Chondrocyte (in vitro differentiated cells): ENCODE data around the gene SLC36A3. TPM values are rescaled to one million over a fixed set of nuclear protein-coding genes. Genes with fewer than 3 reads are reported as not detected.

ENCODE experiments used
- DNase-seq: peaks from one replicate; pipeline ENCODE4 v3.0.0; 2021; ENCODE audit warnings: mixed read lengths, low spot score
- H3K27ac Mint-ChIP-seq: one replicate; pipeline ENCODE4 v1.8.0; 2021; ENCODE audit warnings: mild to moderate bottlenecking, moderate library complexity, mixed read lengths; ENCODE audit not compliant: unreplicated experiment
- H3K27me3 Mint-ChIP-seq: 2 replicates; pipeline ENCODE4 v1.8.0; 2021; ENCODE audit warnings: low read depth, mixed read lengths
- H3K36me3 Mint-ChIP-seq: 2 replicates; pipeline ENCODE4 v1.8.0; 2021; ENCODE audit warnings: low read depth, mixed read lengths
- H3K4me1 Mint-ChIP-seq: 2 replicates; pipeline ENCODE4 v1.8.0; 2021; ENCODE audit warnings: low read depth, mild to moderate bottlenecking, mixed read lengths
- H3K4me3 Mint-ChIP-seq: one replicate; pipeline ENCODE4 v1.8.0; 2021; ENCODE audit warnings: mild to moderate bottlenecking, moderate library complexity, mixed read lengths; ENCODE audit not compliant: unreplicated experiment
- H3K9me3 Mint-ChIP-seq: 2 replicates; pipeline ENCODE4 v1.8.0; 2021; ENCODE audit warnings: low read depth, mixed read lengths
- total RNA-seq: library from RNA; stranded (reverse); gene quantifications from 3 replicates; pipeline ENCODE4 v1.2.1, GENCODE V29; 2021
- TF ChIP-seq, protein P1 (sequence below): fragments of 200-600 bp; sonication (generic); IDR thresholded peaks from 2 replicates; pipeline ENCODE4 v1.5.0; 2021; ENCODE audit warnings: antibody characterized with exemption, mild to moderate bottlenecking, moderate library complexity

Gene SLC36A3
- total RNA-seq, 1 donor from 2014 or later, result not detected

DNA sequence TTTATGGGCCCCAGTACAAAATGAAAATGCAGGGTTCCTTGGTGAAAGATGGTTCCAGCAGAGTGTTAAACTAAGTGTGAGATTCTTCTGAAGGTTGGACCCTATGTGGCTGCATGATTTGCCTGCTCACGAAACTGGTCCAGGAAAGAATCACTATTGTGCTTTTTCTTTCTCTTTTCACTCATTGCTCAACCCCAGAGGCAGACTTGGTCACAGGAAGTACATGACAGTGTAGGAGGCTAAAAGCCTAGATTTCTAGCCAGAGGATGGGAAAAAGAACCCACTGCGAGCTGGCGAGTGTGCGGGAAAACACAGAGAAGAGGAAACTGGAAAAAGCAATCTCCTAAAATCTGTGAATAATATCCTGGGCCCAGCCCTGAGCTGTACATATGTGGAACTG is 25.2 kb upstream of the SLC36A3 start:
- Mint-ChIP-seq H3K4me3 (no peak overlapping the region), H3K4me1 (no peaks in the 10 kb centered on the region), H3K36me3 (no peaks in the 10 kb centered on the region), H3K27ac (no peak overlapping the region), H3K9me3 (no peaks in the 10 kb centered on the region), H3K27me3 (peaks cover 20% of the 10 kb centered on the region)
- TF ChIP-seq, protein P1, sequence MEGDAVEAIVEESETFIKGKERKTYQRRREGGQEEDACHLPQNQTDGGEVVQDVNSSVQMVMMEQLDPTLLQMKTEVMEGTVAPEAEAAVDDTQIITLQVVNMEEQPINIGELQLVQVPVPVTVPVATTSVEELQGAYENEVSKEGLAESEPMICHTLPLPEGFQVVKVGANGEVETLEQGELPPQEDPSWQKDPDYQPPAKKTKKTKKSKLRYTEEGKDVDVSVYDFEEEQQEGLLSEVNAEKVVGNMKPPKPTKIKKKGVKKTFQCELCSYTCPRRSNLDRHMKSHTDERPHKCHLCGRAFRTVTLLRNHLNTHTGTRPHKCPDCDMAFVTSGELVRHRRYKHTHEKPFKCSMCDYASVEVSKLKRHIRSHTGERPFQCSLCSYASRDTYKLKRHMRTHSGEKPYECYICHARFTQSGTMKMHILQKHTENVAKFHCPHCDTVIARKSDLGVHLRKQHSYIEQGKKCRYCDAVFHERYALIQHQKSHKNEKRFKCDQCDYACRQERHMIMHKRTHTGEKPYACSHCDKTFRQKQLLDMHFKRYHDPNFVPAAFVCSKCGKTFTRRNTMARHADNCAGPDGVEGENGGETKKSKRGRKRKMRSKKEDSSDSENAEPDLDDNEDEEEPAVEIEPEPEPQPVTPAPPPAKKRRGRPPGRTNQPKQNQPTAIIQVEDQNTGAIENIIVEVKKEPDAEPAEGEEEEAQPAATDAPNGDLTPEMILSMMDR, result no peak
- DNase-seq, result no peak

DNA sequence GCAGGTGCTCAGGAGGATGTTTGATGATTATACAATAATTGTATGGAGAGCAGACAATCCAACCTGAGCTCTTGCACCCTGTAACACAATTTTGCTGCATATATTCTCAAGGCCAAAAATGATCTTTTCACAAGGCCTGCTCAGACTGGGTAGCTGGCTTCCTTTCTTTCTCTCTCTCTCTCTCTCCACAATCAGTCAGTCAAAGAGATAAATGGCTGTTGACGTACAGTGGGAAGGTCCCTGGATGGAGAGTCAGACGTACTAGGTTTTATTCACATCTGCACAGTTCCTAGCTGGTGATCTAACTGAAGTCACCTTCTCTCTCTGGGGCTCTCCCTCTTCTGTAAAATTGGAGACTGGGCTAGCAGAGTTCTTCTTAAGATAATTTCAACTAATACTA is 24.0 kb upstream of the SLC36A3 start:
- Mint-ChIP-seq H3K4me3 (no peak overlapping the region), H3K27me3 (peaks cover 19% of the 10 kb centered on the region), H3K36me3 (no peaks in the 10 kb centered on the region), H3K27ac (no peak overlapping the region), H3K4me1 (no peaks in the 10 kb centered on the region), H3K9me3 (no peaks in the 10 kb centered on the region)
- TF ChIP-seq, protein P1, result no peak
- no peak for DNase-seq

DNA sequence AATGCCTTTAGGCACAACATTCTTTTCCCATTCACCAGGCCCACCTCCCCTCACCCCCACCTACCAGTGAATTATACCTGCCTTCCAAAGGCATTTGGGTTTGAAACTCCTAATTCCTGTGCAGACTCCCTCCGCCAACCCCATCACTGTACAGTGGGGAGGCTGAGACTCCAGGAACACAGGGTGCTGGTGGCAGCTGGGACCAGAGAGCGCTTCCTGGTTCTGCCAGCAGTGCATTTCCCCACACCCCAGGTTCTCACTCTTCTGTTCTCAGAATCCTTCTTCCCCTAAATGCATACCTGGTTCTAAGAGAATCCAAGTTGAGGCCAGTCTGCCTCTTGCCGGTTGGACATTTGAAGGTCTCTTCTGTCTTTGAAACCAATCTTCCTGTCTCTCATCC is 22.7 kb upstream of the SLC36A3 start:
- no peaks in the 10 kb centered on the region for H3K9me3 Mint-ChIP-seq
- peaks cover 25% of the 10 kb centered on the region for H3K27me3 Mint-ChIP-seq
- TF ChIP-seq, protein P1, result no peak
- H3K27ac Mint-ChIP-seq, result no peak overlapping the region
- H3K4me3 Mint-ChIP-seq, result no peak overlapping the region
- no peaks in the 10 kb centered on the region for H3K4me1 Mint-ChIP-seq
- no peaks in the 10 kb centered on the region for H3K36me3 Mint-ChIP-seq
- DNase-seq, result no peak

DNA sequence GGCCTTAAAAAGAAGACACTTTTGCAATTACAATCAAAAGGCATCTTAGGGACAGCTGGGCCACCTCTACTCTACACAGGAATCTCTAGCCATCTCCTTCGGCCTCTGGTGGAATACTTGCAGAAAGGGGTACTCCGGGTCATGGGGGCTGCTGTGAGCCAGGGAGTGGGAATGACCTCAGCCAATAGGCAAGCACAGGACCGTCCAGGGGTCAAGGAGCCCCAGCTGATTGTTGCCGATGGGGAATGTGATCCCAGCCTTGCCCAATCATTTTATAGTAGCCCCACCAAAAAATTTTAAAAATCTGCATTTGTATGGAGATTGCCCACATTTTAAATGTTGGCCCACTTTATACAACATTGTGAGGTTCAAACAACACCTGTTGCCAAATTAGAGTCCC is 16.9 kb upstream of the SLC36A3 start:
- H3K27me3 Mint-ChIP-seq, result peaks cover 12% of the 10 kb centered on the region
- TF ChIP-seq, protein P1, result no peak
- no peaks in the 10 kb centered on the region for H3K36me3 Mint-ChIP-seq
- H3K9me3 Mint-ChIP-seq, result no peaks in the 10 kb centered on the region
- no peak overlapping the region for H3K4me3 Mint-ChIP-seq
- no peak overlapping the region for H3K27ac Mint-ChIP-seq
- no peak for DNase-seq
- H3K4me1 Mint-ChIP-seq, result no peaks in the 10 kb centered on the region

DNA sequence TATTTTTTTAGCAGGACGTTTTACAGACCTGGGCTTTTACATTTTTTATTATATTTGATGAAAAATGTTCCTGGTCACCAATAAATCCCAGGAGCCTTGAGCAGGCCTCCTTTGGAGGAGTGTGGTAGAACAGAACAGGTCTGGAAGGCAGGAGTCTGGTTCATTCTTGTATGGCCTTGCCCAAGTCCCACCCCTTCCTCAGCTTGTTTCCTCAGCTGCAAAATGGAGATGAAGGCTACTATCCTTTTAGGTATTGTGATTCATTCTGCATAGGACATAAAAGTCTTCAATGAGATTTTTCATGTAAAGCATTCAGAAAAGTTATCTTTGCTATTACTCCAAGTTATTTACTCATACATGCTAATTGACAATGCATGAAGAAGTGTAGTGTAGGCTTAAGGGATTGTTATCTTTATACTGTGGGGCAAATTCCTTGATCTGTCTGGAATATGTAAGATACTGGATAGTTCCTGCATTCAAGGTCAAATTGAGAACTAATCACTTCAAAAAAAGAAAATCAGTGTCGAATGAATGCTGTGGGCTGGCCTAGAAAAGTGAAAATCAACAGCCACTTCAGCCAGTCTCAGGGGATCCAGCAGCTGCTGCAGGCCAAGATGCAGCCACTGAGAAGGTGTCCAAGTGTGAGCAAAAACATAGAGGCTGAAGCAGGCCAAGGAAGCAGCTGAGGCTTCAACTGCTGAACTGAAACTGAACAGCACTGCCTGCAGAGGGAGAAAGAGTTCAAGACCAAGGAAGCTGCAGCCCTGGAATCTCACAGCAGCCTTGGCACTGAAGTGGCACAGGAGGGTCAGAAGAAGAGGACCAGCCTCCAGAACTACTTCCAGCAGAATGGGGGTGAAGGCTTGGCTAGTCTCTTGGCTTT is 15.5 kb upstream of the SLC36A3 start:
- H3K4me1 Mint-ChIP-seq, result no peaks in the 10 kb centered on the region
- no peak for DNase-seq
- H3K9me3 Mint-ChIP-seq, result no peaks in the 10 kb centered on the region
- TF ChIP-seq, protein P1, result peak; percentile 58
- no peaks in the 10 kb centered on the region for H3K36me3 Mint-ChIP-seq
- no peak overlapping the region for H3K4me3 Mint-ChIP-seq
- H3K27me3 Mint-ChIP-seq, result peaks cover 16% of the 10 kb centered on the region
- H3K27ac Mint-ChIP-seq, result no peak overlapping the region
